Bone marrow (tissue), 2 donors: ENCODE data around the gene GRAMD1C.
A peak's percentile ranks its signal among the peaks of the same experiment; 100 is the strongest.
"Not testable (repeated sequence)": the region's sequence is repeated elsewhere in the genome, so short reads cannot be mapped to it uniquely, and the experiment has no call there.

Experiments used
- DNase-seq, 2 donors: peaks; one replicate each; lab custom pipeline; 2025; lab: John Stamatoyannopoulos, UW

The GRAMD1C gene

GRCh38 chr3:113850391-113850790 lies 11.8 kb downstream of the GRAMD1C start:
- not testable (repeated sequence) for DNase-seq

DNA sequence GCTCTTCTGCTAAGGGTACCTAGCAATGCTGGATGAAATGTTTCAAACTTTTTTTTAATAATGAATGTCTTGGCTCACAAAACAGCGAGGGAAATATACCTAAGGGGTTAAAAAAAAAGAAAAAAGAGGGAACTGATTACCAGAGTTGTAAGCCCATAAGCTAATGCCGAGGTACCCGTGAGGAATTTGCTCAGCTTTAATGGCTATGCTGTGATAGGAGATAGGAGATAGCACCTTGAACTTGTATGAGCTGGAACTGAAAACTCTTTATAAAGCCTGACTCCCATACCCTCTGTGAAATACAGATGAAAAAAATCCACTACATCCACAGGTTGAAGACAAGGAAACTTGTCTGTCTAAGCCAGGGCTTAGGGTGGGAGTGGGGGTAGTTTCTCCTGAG lies 13.9 kb downstream of the GRAMD1C start:
- DNase-seq: no peak

GRCh38 chr3:113867506-113867905 lies 28.9 kb downstream of the GRAMD1C start:
- no peak for DNase-seq

GRCh38 chr3:113873293-113873692 lies 34.7 kb downstream of the GRAMD1C start:
- no peak for DNase-seq

- no peak for DNase-seq
Observed at GRCh38 chr3:113873814-113874526, 35.4 kb downstream of the GRAMD1C start.

DNA sequence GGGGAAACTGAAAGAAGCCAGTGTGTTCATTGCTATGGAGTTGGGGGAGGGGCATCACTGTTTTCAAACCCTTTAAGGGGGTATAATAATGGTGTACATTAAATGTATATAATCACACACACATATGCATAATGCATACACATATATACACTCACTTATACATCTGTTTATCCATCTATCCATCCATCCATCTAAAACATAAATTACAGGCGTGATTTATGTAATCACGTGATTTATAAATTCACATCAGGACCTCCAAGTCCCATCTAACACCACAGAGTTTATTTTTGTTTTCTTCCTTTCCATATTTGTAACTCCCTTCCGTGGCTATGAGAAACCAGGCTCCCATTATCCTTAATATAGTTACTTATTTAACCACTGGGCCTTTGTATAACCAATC lies 39.8 kb downstream of the GRAMD1C start:
- no peak for DNase-seq

- DNase-seq: no peak
Observed at GRCh38 chr3:113885050-113885449, 46.5 kb downstream of the GRAMD1C start.

DNA sequence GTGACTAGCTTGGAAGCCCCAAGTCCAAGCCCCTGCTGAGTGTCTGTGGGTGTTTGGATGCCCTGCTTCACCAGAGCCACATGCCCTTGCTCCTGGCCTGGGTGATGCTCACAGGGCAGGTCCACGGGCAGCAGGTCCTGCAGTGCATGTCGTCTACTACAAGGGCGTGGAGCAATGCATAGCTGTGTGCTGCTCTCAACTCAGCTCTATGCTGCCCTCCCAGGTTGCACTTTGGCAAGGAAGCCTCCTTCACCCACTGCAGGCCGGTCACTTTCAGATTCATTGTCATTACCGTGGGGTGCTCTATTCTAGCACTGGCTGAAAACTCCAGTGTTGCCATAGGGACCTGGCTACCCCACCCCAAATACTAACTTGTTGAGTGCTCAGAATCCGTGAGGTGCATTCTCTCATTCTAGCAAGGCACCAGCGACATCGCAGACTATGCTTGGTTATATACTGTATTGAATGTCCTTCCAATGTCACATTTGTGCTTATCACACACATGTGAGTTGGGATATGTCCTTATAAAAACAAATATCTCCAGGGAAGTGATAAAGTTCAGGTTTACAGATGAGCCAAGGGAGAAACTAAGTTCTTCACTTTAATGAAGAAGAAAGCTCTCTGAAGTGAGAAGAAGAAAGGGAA lies 51.8 kb downstream of the GRAMD1C start:
- DNase-seq: no peak

DNA sequence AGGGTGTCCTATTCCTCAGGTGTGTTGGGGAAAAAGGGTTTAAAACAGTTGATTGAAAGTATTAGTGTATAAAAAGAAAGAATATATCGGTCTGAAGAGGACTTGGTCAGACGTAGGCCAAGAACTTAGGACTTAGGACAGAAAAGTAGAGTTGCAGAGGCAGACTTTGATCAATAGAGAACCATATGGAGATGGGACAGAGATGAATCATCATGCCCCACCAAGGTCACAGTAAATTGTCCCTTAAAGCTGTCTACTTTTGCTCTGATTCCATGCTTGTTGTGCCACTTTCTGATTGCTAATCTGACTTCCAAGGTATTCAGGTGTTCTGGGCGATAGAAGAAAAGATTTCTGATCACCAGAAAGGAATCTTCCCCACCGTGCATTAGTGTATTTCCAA lies 56.3 kb downstream of the GRAMD1C start:
- DNase-seq: no peak

DNA sequence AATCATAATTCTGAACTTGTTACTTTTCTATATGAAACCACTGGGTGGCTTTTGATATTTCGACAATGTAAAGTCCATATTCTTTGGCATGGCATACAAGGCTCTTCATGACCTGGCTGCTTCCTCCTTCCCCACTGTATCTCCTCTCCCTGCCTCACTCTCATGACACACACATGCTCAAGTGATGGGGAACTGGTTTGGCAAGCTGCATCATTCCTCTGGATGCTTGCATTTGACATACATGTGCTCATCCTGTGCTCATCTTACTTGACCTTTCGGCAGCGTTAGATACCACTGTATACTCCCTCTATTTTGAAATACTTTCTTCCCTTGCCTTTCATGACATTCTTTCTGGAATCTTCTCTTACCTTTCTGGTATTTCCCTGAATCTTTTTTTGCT lies 57.4 kb downstream of the GRAMD1C start:
- no peak for DNase-seq

GRCh38 chr3:113896930-113897329 lies 58.3 kb downstream of the GRAMD1C start:
- no peak for DNase-seq

DNA sequence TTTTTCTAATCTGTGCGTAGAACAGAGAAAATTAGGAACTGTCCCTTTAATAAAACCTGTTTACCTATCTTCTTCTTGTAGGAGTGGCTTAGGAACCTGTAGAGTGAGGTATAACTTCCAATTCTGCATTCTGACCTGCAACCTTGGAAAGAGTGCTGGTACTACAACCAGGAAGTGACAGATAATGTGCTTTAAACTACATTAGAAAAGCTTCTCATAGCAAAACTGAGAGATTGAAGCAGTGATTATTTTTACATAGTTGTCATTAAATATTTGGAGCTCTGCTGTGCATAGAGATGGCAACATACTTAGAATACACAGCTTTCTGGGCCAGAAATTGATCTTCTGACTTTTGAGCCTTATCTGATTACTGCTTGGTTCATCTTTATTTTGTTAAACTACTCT lies 58.8 kb downstream of the GRAMD1C start:
- no peak for DNase-seq

DNA sequence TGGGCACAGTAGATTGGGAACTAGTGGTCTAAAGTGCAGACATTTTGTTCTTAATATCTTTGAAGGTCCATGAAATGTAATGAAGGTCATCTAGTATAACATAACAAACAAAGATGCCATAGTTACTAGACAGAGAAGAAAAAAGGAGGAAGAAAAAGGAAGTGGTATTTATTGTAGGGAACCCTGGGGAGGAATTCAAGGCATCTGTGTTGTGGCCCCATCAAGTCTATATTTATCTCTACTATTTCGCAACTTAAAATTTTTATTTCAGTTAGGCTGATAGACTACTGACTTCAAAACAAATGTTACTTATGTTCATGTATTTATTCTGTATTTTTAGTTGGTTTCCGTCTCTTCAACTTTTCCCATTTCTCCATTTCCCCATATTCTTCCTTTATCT lies 60.3 kb downstream of the GRAMD1C start:
- peak in 1 of 2 donors; percentile 7 for DNase-seq

GRCh38 chr3:113906568-113907140 lies 68.1 kb downstream of the GRAMD1C start:
- no peak for DNase-seq

DNA sequence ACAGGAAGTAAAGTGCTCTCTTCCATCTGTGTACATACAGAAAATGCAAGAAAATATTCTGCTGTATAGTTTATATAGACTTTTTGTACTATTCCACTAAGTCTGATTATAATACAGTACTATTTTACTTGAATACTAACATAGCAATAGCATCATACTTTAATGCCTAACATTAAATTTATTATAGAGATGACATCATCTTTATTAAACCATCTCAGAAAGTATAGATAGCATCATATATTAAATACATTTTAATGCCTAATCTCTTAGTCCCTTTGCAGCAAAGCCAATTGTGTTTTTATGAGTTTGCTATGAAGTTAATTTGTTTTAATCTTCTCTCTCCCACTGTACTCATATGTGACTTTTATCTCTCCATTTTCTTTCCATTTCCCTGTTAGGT lies 69.5 kb downstream of the GRAMD1C start:
- no peak for DNase-seq

DNA sequence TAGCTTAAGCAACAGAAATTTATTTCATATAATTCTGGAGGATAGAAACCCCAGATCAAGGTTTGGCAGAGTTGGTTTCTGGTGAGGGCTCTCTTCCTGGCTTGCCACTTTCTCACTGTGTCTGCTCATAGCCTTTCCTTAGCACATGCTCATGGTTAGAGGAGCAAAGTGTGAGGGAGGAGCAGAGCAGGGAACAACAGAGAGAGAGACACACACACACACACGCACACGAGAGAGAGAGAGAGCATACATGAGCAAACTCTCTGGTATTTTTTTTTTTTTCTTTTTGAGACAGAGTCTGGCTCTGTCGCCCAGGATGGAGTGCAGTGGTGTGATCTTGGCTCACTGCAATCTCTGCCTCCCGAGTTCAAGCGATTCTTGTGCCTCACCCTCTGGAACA lies 72.4 kb downstream of the GRAMD1C start:
- no peak for DNase-seq

DNA sequence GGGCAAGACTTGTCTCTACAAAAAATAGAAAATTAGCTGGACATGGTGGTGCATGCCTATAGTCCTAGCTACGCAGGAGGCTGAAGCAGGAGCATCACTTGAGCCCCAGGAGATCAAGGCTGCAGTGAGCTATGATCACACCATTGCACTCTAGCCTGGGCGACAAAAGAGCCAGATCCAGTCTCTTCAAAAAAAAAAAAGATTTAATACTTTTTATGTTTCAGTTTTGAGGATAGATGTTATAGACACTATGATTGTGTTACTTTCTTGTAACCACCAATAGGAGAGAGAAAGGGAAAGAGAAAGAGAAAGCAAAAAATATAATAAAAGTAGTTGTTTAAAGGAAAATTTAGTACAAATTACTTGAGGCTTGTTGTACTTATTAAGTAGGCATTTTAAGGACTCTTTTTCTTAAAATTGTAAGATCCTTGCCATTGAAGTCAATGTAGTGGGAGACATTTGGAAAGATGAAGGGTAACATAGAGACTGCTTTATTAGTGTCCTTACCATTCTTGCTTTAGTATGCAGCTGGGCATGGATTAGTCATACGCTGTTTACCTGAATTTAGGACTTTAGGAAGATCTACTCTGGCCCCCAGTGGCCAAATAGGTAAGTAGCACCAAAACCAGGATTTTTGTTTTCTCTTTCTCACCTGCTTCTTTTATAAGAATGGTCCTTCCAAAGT lies 74.1 kb downstream of the GRAMD1C start:
- DNase-seq: peak in 1 of 2 donors; percentile 76

DNA sequence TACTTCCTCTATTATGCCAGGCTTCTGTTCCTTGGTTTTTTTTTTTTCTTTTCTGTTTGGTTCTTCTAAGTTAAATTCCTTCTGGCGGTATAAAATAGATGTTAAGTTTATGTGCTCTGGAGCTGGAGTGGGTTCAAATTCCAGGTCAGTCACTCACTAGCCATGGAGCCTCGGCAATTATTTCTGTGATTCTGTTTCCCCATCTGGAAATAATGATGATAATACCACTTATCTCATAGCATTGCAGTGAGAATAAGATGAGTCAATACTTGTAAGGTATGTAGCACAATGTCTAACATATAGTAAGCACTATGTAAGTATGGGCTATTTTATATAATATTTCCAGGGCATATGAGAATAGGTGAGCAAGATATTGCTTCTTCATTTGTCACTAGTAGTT lies 76.1 kb downstream of the GRAMD1C start:
- no peak for DNase-seq

- no peak for DNase-seq
Observed at GRCh38 chr3:113927556-113927955, 89.0 kb downstream of the GRAMD1C start.

GRCh38 chr3:113946831-113947230 lies 108.2 kb downstream of the GRAMD1C start:
- no peak for DNase-seq

DNA sequence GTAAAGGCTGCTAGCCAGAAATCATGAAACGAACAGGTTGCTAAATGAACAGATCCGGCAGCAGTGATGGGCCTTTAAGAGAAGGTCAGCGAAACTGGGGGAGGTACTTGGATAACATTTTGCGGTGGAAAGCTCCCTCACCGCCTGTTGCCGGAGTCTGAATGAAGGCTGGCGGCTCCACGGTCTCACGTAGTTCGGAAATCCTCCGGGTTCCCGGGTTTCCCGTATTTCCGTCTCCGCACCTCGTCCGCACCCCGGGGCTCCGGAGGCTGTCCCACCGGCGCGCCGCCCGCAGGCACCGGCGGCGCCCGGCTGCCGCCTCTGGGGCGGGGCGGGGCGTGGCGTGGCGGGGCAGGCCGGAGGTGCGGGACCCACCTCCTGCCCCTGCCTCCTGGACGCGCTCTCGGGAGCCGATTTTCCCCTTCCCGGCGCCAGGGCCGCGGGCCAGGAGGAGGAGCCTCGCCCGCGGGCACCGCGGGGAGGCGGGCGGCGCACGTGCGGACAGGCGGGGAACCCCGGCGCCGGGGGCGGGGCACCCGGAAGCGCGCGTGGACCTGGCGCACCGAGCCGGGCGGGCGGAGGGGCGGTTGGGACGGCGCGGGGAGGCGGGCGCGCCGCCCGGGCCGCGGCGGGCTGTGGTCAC lies 108.9 kb downstream of the GRAMD1C start, which contains the start of gene ZDHHC23:
Gene ZDHHC23, plus strand, starts transcription at position 642 of the 643 bp plus-strand sequence. CDS start 790 bp downstream, outside the sequence.
- DNase-seq: peak; percentile 8 to 54
